ENCODE measurements around the gene DNAH12.

Gene DNAH12

GRCh38 chr3:57557085-57557537 lies 13.0 kb upstream of the DNAH12 start:
- DNase-seq (peak; percentile 43), ATAC-seq (peak; percentile 57)
- Mint-ChIP-seq H3K27me3 (no peaks in the 10 kb centered on the region), H3K36me3 (ENCODE audit: low read depth) (peaks cover 39% of the 10 kb centered on the region), H3K27ac (peak overlapping the region; percentile 99), H3K4me1 (peaks cover 46% of the 10 kb centered on the region), H3K4me3 (peak overlapping the region; percentile 95), H3K9me3 (no peaks in the 10 kb centered on the region)

DNA sequence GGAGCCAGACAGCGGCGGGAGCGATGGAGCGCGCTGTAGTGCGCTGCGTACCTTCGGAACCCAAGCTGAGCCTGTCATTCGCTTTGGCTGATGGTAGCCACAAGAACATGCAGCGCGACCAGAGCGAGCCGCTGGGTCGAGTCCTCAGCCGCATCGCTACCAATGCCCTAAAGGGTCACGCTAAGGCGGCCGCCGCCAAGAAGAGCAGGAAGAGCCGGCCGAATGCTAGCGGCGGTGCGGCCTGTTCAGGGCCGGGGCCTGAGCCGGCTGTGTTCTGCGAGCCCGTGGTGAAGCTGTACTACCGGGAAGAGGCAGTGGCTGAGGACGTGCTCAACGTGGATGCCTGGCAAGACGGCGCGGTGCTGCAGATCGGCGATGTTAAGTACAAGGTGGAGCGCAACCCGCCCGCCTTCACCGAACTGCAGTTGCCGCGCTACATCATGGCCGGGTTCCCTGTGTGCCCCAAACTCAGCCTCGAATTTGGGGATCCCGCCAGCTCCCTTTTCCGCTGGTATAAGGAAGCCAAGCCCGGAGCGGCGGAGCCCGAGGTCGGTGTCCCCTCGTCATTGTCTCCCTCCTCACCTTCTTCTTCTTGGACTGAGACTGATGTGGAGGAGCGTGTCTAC lies 12.4 kb upstream of the DNAH12 start:
- Mint-ChIP-seq H3K27me3 (no peaks in the 10 kb centered on the region), H3K9me3 (no peaks in the 10 kb centered on the region), H3K36me3 (ENCODE audit: low read depth) (peaks cover 39% of the 10 kb centered on the region), H3K4me3 (peak overlapping the region; percentile 95), H3K4me1 (peaks cover 42% of the 10 kb centered on the region), H3K27ac (peak overlapping the region; percentile 99)
- ATAC-seq (peak; percentile 51), DNase-seq (peak; percentile 49)

DNA sequence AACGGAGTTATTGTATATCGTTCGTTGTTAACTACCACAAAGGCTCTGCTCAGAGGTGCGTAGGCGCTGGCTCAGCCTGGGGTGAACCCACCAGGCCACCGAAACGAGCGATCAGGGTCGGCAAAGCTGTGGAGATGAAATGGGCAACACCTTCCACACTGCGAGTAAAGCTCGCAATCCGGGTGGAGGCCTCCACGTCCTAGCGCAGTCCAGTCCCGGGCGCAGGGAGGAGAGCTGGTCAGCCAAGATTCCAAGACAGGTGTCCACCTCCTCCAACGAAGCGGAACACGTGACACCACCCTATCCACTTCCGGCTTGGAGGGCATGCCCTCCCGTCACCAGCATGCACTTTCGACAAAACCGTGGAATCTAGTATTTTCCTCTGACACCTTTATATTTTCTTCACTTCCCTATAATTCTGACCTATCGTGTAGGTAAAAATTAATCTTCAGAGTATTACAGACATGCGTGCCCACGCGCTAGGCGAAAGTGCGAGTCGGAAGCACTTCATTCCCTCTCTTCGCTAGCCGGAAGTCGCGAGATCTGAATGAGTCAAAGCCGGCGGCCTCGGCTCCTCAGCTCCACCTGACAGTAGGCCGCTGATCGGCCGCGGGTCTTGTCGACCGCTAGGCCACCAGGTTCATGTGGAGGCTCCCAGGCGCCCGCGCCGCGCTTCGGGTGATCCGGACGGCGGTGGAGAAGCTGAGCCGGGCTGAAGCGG lies 11.8 kb upstream of the DNAH12 start, which contains the start of gene PDE12:
Gene PDE12, plus strand, starts transcription at position 537 of the 721 bp plus-strand sequence. Its CDS starts 106 bp downstream, at position 643.
- Mint-ChIP-seq H3K9me3 (no peaks in the 10 kb centered on the region), H3K27ac (peak within 1 kb of the TSS; percentile 99), H3K27me3 (no peaks in the 10 kb centered on the region), H3K36me3 (ENCODE audit: low read depth) (peaks cover 36% of the 10 kb centered on the region), H3K4me3 (peak within 1 kb of the TSS; percentile 95), H3K4me1 (peaks cover 36% of the 10 kb centered on the region)
- ATAC-seq (peak; percentile 84), DNase-seq (peak; percentile 84)

DNA sequence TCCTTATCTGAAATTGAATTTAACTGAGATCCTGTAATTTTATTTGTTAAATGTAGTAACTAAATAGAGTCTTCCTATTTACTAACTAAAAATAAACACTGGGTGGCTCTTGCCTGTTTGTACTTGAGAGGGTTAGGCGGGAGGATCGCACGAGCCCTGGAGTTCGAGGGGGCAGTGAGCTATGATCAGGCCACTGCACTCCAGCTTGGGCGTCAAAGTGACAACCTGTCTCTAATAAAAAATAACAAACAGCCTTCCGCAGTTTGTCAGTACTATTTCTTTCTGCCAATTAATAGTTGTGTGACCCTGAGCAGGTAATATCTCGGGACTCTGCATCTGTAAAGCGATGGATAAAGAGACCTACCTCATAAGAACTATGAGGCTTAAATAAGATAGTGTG lies 11.2 kb upstream of the DNAH12 start:
- no peaks in the 10 kb centered on the region for H3K9me3 Mint-ChIP-seq
- DNase-seq (peak; percentile 16), ATAC-seq (no peak)
- H3K27me3 Mint-ChIP-seq: no peaks in the 10 kb centered on the region
- H3K4me3 Mint-ChIP-seq: peak overlapping the region; percentile 95
- peak overlapping the region; percentile 99 for H3K27ac Mint-ChIP-seq
- peaks cover 30% of the 10 kb centered on the region for H3K4me1 Mint-ChIP-seq
- peaks cover 30% of the 10 kb centered on the region for H3K36me3 Mint-ChIP-seq (ENCODE audit: low read depth)

DNA sequence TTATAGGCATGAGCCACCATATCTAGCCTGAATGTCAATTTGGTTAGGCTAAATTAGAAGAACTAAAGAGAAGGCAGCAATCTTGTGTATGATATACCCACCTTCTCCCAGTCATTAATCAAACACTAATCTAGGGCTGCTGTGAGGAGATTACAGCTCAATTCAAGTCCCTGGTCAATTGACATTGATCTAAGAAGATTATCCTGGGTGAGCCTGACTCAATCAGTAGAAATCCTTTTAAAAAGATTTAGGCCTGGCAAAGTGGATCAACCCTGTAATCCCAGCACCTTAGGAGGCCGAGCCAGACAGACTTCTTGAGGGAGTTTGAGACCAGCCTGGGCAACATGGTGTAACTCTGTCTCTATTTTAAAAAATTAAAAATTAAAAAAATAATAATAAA lies 2.5 kb upstream of the DNAH12 start:
- ATAC-seq (no peak), DNase-seq (no peak)
- Mint-ChIP-seq H3K9me3 (no peaks in the 10 kb centered on the region), H3K27ac (no peak overlapping the region), H3K27me3 (no peaks in the 10 kb centered on the region), H3K4me1 (peaks cover 6% of the 10 kb centered on the region), H3K36me3 (ENCODE audit: low read depth) (no peaks in the 10 kb centered on the region), H3K4me3 (no peak overlapping the region)

DNA sequence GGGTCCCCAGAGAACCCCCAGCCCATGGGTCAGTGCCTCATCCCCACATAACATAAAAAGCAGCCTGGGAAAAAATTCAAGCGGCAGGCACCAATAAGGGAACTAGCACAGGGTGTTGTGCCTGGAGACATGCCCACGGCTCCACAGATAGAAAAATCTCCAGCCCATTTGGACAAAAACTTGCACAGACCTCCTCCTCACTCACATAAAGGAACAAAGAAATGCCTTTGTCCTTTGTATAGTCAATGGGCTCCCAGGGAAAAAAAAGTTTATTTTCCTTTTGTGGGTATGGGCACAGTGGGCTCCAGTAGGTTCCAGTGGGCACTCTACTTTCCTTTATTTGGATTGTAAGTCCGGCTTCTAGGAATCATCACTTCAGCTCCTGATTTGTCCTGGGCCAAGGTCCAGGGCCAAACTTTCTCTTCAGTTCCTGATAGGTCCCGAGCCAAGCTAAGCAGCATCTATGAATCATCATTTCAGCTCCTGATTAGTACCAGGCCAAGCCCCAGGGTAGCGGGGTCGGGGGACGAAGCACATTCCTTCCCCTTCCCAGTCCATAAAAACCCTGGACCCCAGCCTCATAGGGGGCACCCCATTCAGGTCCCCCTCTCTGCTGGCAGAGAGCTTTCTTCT lies 1.6 kb upstream of the DNAH12 start:
- ATAC-seq: no peak
- H3K9me3 Mint-ChIP-seq: no peaks in the 10 kb centered on the region
- no peak overlapping the region for H3K4me3 Mint-ChIP-seq
- H3K36me3 Mint-ChIP-seq (ENCODE audit: low read depth): no peaks in the 10 kb centered on the region
- no peaks in the 10 kb centered on the region for H3K27me3 Mint-ChIP-seq
- H3K27ac Mint-ChIP-seq: no peak overlapping the region
- no peak for DNase-seq
- H3K4me1 Mint-ChIP-seq: peaks cover 6% of the 10 kb centered on the region

GRCh38 chr3:57538465-57538864 lies 5.7 kb downstream of the DNAH12 start:
- no peaks in the 10 kb centered on the region for H3K4me1 Mint-ChIP-seq
- H3K36me3 Mint-ChIP-seq (ENCODE audit: low read depth): no peaks in the 10 kb centered on the region
- DNase-seq (no peak), ATAC-seq (no peak)
- H3K27ac Mint-ChIP-seq: no peak overlapping the region
- H3K27me3 Mint-ChIP-seq: no peaks in the 10 kb centered on the region
- no peaks in the 10 kb centered on the region for H3K9me3 Mint-ChIP-seq
- H3K4me3 Mint-ChIP-seq: no peak overlapping the region

GRCh38 chr3:57530071-57530608 lies 14.0 kb downstream of the DNAH12 start:
- Mint-ChIP-seq H3K4me1 (no peaks in the 10 kb centered on the region), H3K9me3 (no peaks in the 10 kb centered on the region), H3K27ac (no peak overlapping the region), H3K36me3 (ENCODE audit: low read depth) (no peaks in the 10 kb centered on the region), H3K4me3 (no peak overlapping the region), H3K27me3 (peaks cover 2% of the 10 kb centered on the region)
- DNase-seq (no peak), ATAC-seq (no peak)

- Mint-ChIP-seq H3K9me3 (no peaks in the 10 kb centered on the region), H3K27ac (no peak overlapping the region)
- DNase-seq: no peak
Observed at GRCh38 chr3:57518276-57518915, 25.7 kb downstream of the DNAH12 start.

DNA sequence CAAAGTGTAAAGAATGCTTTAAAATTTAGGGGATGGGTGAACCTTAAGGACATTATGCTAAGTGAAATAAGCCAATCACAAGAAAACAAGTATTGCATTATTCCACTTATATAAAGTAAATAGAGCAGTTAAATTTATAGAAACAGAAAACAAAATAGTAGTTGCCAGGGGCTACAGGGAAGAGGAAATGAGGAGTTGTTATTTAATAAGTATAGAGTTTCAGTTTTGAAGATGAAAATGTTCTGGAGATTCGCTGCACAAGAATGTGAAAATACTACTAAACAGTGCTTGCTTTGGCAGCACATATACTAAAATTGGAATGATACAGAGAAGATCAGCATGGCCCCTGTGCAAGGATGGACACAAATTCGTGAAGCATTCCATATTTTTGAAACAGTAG lies 32.0 kb downstream of the DNAH12 start:
- no peaks in the 10 kb centered on the region for H3K36me3 Mint-ChIP-seq (ENCODE audit: low read depth)
- H3K27ac Mint-ChIP-seq: no peak overlapping the region
- DNase-seq (no peak), ATAC-seq (no peak)
- no peaks in the 10 kb centered on the region for H3K4me1 Mint-ChIP-seq
- H3K9me3 Mint-ChIP-seq: no peaks in the 10 kb centered on the region
- H3K4me3 Mint-ChIP-seq: no peak overlapping the region
- H3K27me3 Mint-ChIP-seq: peaks cover 3% of the 10 kb centered on the region

More at GRCh38 chr3:57518276-57518915, 25.7 kb downstream of the DNAH12 start:
- H3K4me3 Mint-ChIP-seq: no peak overlapping the region
- no peak for ATAC-seq
- no peaks in the 10 kb centered on the region for H3K36me3 Mint-ChIP-seq (ENCODE audit: low read depth)
- peaks cover 3% of the 10 kb centered on the region for H3K27me3 Mint-ChIP-seq
- no peaks in the 10 kb centered on the region for H3K4me1 Mint-ChIP-seq

GRCh38 chr3:57505901-57506300 lies 38.2 kb downstream of the DNAH12 start:
- Mint-ChIP-seq H3K4me3 (no peak overlapping the region), H3K27me3 (peaks cover 3% of the 10 kb centered on the region), H3K4me1 (no peaks in the 10 kb centered on the region), H3K9me3 (no peaks in the 10 kb centered on the region), H3K27ac (no peak overlapping the region), H3K36me3 (ENCODE audit: low read depth) (no peaks in the 10 kb centered on the region)
- ATAC-seq (no peak), DNase-seq (no peak)

- DNase-seq (no peak), ATAC-seq (no peak)
- Mint-ChIP-seq H3K27me3 (peaks cover 4% of the 10 kb centered on the region), H3K4me1 (no peaks in the 10 kb centered on the region), H3K4me3 (no peak overlapping the region), H3K9me3 (no peaks in the 10 kb centered on the region), H3K27ac (no peak overlapping the region), H3K36me3 (ENCODE audit: low read depth) (no peaks in the 10 kb centered on the region)
Observed at GRCh38 chr3:57500506-57500905, 43.6 kb downstream of the DNAH12 start.

- DNase-seq: no peak
- H3K36me3 Mint-ChIP-seq (ENCODE audit: low read depth): no peaks in the 10 kb centered on the region
- ATAC-seq: no peak
- no peaks in the 10 kb centered on the region for H3K9me3 Mint-ChIP-seq
- peaks cover 1% of the 10 kb centered on the region for H3K27me3 Mint-ChIP-seq
- no peak overlapping the region for H3K27ac Mint-ChIP-seq
- H3K4me1 Mint-ChIP-seq: no peaks in the 10 kb centered on the region
- no peak overlapping the region for H3K4me3 Mint-ChIP-seq
Observed at GRCh38 chr3:57497904-57498303, 46.2 kb downstream of the DNAH12 start.

GRCh38 chr3:57484563-57484962 lies 59.6 kb downstream of the DNAH12 start:
- Mint-ChIP-seq H3K9me3 (no peaks in the 10 kb centered on the region), H3K27me3 (no peaks in the 10 kb centered on the region)

More at GRCh38 chr3:57484563-57484962, 59.6 kb downstream of the DNAH12 start:
- Mint-ChIP-seq H3K36me3 (ENCODE audit: low read depth) (no peaks in the 10 kb centered on the region), H3K27ac (no peak overlapping the region), H3K4me3 (no peak overlapping the region), H3K4me1 (no peaks in the 10 kb centered on the region)
- no peak for DNase-seq
- no peak for ATAC-seq
